Erythroblast (primary cell): ENCODE results near the gene ZNF618.

Source experiments
- GATA1 ChIP-seq: IDR thresholded peaks from 2 replicates; pipeline ENCODE4 v1.6.1; 2011; ENCODE audit warnings: low read depth, mild to moderate bottlenecking, control low read depth, low read length, moderate library complexity
- POLR2A ChIP-seq: IDR thresholded peaks from 2 replicates; pipeline ENCODE4 v1.6.1; 2011; ENCODE audit warnings: mild to moderate bottlenecking, low read length

GRCh38 chr9:113879318-113879717 lies 3.2 kb downstream of the ZNF618 start:
- TF ChIP-seq POLR2A (no peak), GATA1 (no peak)
